Measurements from ENCODE around the gene SRRM1. TPM values are rescaled to one million over a fixed set of nuclear protein-coding genes. Genes with fewer than 3 reads are reported as not detected.

The SRRM1 gene
- total and polyA plus RNA-seq, 2 experiments from 2014 or later: 118 to 666 TPM

DNA sequence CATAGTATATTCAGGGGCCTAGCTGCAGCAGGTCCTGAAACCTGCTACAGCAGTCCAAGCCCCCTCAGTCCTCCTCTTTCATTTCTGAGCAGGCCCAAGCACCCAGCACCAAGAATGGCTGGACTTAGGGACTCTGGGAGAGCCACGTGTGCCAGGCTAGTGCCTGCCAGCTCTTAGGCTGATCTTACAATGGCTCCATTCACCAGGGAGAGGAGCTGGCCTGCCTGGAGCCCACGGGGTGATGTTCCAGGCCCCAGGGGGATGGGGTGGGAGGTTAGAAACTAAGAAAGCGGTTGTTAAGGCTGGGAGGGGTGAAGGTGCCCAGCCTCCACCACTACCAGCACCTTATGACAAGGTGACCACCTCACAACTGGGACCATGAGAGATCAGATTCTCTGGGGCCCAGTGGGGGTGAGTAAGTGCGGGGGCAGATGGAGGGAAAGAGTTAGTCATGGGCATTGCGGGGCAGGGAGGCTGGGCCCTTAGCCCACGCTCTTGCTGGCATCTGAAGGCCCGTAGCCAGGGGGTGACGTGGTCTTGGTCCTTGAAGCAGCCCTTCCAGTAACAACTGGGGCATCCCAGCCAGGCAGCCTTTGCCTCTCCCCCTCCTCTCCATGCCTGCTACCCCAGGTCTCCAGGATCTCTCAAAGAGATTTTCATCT lies 71.9 kb downstream of the SRRM1 start (continued):
- TF ChIP-seq REST (IDR thresholded peaks at IDR 0.05; ENCODE audit: unreplicated experiment): no peak
- no peak for TF ChIP-seq ZNF331 (CRISPR knock-in tag; IDR thresholded peaks at IDR 0.05; ENCODE audit: low read depth)
- TF ChIP-seq, protein P1, sequence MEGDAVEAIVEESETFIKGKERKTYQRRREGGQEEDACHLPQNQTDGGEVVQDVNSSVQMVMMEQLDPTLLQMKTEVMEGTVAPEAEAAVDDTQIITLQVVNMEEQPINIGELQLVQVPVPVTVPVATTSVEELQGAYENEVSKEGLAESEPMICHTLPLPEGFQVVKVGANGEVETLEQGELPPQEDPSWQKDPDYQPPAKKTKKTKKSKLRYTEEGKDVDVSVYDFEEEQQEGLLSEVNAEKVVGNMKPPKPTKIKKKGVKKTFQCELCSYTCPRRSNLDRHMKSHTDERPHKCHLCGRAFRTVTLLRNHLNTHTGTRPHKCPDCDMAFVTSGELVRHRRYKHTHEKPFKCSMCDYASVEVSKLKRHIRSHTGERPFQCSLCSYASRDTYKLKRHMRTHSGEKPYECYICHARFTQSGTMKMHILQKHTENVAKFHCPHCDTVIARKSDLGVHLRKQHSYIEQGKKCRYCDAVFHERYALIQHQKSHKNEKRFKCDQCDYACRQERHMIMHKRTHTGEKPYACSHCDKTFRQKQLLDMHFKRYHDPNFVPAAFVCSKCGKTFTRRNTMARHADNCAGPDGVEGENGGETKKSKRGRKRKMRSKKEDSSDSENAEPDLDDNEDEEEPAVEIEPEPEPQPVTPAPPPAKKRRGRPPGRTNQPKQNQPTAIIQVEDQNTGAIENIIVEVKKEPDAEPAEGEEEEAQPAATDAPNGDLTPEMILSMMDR (conservative IDR thresholded peaks at IDR 0.05; ENCODE audit: low read depth in 2 of 2): no peak
- no peak for TF ChIP-seq POLR2AphosphoS5 (IDR thresholded peaks at IDR 0.05; ENCODE audit: low read depth)
- TF ChIP-seq JUNB (IDR thresholded peaks at IDR 0.05; ENCODE audit: unreplicated experiment): no peak
- TF ChIP-seq ETS1 (IDR thresholded peaks at IDR 0.05): no peak
- no peak for TF ChIP-seq CREB1 (CRISPR knock-in tag; IDR thresholded peaks at IDR 0.05; ENCODE audit: low read depth)
- no peak for TF ChIP-seq STAT1 (IDR thresholded peaks at IDR 0.05; ENCODE audit: unreplicated experiment)

DNA sequence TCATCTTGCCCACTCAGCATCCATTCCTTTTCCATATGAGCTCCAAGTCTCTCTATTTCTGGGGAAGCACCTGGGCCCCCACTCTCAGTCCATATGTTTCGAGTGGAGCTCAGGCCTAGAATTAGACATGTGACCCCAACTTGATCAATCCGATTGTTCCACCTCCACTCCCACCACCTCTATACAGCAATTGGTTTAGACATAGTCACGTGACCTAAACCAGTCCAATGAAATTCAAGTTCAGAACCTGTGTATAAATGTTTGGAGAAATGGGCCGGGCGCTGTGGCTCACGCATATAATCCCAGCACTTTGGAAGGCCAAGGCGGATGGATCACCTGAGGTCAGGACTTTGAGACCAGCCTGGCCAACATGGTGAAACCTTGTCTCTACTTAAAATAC lies 72.6 kb downstream of the SRRM1 start:
- H3K4me1 Mint-ChIP-seq: no peaks in the 10 kb centered on the region; the same call in 2 of the 3 replicates
- no peaks in the 10 kb centered on the region for H3F3A ChIP-seq (replicated peaks; ENCODE audit: low read depth)
- no peak overlapping the region for H3K4me3 Mint-ChIP-seq
- H3K9me2 ChIP-seq (ENCODE audit: insufficient read depth): no peaks in the 10 kb centered on the region
- H3K27me3 Mint-ChIP-seq (ENCODE audit: insufficient read depth, low read depth, poor library complexity): peaks cover 9% of the 10 kb centered on the region
- TF ChIP-seq ZNF114 (CRISPR knock-in tag; IDR thresholded peaks at IDR 0.05) (no peak), REST (IDR thresholded peaks at IDR 0.05; ENCODE audit: unreplicated experiment) (no peak), CREB1 (CRISPR knock-in tag; IDR thresholded peaks at IDR 0.05; ENCODE audit: low read depth) (no peak)
- no peaks in the 10 kb centered on the region for H3K4me1 ChIP-seq (ENCODE audit: insufficient read depth)
- no peaks in the 10 kb centered on the region for H3K27me3 ChIP-seq (ENCODE audit: insufficient read depth)
- H3K9me3 Mint-ChIP-seq: peaks cover under 1% of the 10 kb centered on the region; the same call in 2 of the 3 replicates
- no peak overlapping the region for H3K4me2 ChIP-seq
- no peak overlapping the region for H3K4me3 ChIP-seq
- no peaks in the 10 kb centered on the region for H4K20me1 ChIP-seq (replicated peaks; ENCODE audit: insufficient read depth)
- no peak overlapping the region for H2AFZ ChIP-seq
- no peaks in the 10 kb centered on the region for H3K79me2 ChIP-seq (replicated peaks; ENCODE audit: insufficient read depth)
- DNase-seq (ENCODE audit: low spot score) (no peak), ATAC-seq (no peak)
- H3K36me3 Mint-ChIP-seq (ENCODE audit: low read depth): no peaks in the 10 kb centered on the region; the same call in 2 of the 3 replicates
- no peak overlapping the region for H3K27ac ChIP-seq (ENCODE audit: low read depth)
- no peak overlapping the region for H3K27ac Mint-ChIP-seq
- H3K36me3 ChIP-seq (ENCODE audit: insufficient read depth): no peaks in the 10 kb centered on the region
